IMR-90 (cell line): ENCODE measurements around the gene ANKRD9. TPM values are rescaled to one million over a fixed set of nuclear protein-coding genes. Genes with fewer than 3 reads are reported as not detected.

ENCODE experiments used
- ATAC-seq: fragments of 200-7000 bp; cut with Tn5 transposase; 2 replicates; pipeline ENCODE4 v1.9.1; 2020; ENCODE audit warnings: low read depth, mild to moderate bottlenecking, moderate library complexity
- BruUV-seq: library from RNA; stranded (reverse); fragments of 400-500 nt; replicated peaks from 2 replicates; lab custom pipeline; 2021; lab: Mats Ljungman, UMichigan
- CTCF ChIA-PET: fragments of 300-600 bp; formaldehyde crosslinking; extraction: SDS; loops from one replicate; lab custom pipeline; 2021; ENCODE audit warnings: antibody characterized with exemption; lab: Yijun Ruan, JAX
- POLR2A ChIA-PET: fragments of 300-600 bp; sonication (Branson Sonifier 250); formaldehyde crosslinking; loops from one replicate; lab custom pipeline; 2022; ENCODE audit warnings: antibody characterized with exemption; ENCODE audit not compliant: unreplicated experiment; lab: Charles Lee
- DNase-seq: peaks from one replicate; pipeline ENCODE4 v3.0.0; 2013
- H2AFZ ChIP-seq: replicated peaks from 2 replicates; pipeline ENCODE3; 2013; ENCODE audit warnings: low read length, mild to moderate bottlenecking; ENCODE audit not compliant: poor library complexity
- H2AK5ac ChIP-seq: 2 replicates; pipeline ENCODE4 v1.6.1; 2013; ENCODE audit warnings: low read depth, low read length, inconsistent platforms
- H2AK9ac ChIP-seq: replicated peaks from 2 replicates; pipeline ENCODE3; 2013; ENCODE audit warnings: mild to moderate bottlenecking, low read depth, low read length, moderate library complexity; ENCODE audit not compliant: poor library complexity
- H2BK120ac ChIP-seq: 2 replicates; pipeline ENCODE4 v1.6.1; 2013; ENCODE audit warnings: low read depth, low read length, inconsistent platforms
- H2BK15ac ChIP-seq: 3 replicates; pipeline ENCODE4 v1.6.1; 2013; ENCODE audit warnings: low read depth, low read length, inconsistent platforms
- H2BK20ac ChIP-seq: 2 replicates; pipeline ENCODE4 v1.6.1; 2013; ENCODE audit warnings: low read depth, mild to moderate bottlenecking, inconsistent platforms, low read length, moderate library complexity
- H2BK5ac ChIP-seq: 2 replicates; pipeline ENCODE4 v1.6.1; 2013; ENCODE audit warnings: mild to moderate bottlenecking, low read depth, low read length, inconsistent platforms; ENCODE audit not compliant: poor library complexity, severe bottlenecking
- H3K14ac ChIP-seq: replicated peaks from 2 replicates; pipeline ENCODE4 v1.6.1; 2013; ENCODE audit warnings: low read depth, low read length, inconsistent platforms
- H3K18ac ChIP-seq: 2 replicates; pipeline ENCODE4 v1.6.1; 2013; ENCODE audit warnings: low read depth, low read length, control low read depth
- H3K23ac ChIP-seq: 2 replicates; pipeline ENCODE4 v1.6.1; 2013; ENCODE audit warnings: low read depth, low read length, inconsistent platforms
- H3K27ac ChIP-seq: 2 replicates; pipeline ENCODE4 v1.5.1; 2013; ENCODE audit warnings: mild to moderate bottlenecking, control low read depth, low read length; ENCODE audit not compliant: insufficient read depth
- H3K27me3 ChIP-seq: 2 replicates; pipeline ENCODE4 v1.6.1; 2013; ENCODE audit warnings: low read length; ENCODE audit not compliant: control insufficient read depth, insufficient read depth
- H3K36me3 ChIP-seq: 2 replicates; pipeline ENCODE4 v1.6.1; 2013; ENCODE audit warnings: low read length, mixed read lengths; ENCODE audit not compliant: control insufficient read depth, insufficient read depth
- H3K4ac ChIP-seq: 2 replicates; pipeline ENCODE4 v1.6.1; 2013; ENCODE audit warnings: low read depth, low read length, inconsistent platforms
- H3K4me1 ChIP-seq: 2 replicates; pipeline ENCODE4 v1.6.1; 2013; ENCODE audit warnings: low read length, mixed read lengths; ENCODE audit not compliant: control insufficient read depth, insufficient read depth
- H3K4me2 ChIP-seq: 2 replicates; pipeline ENCODE4 v1.6.1; 2013; ENCODE audit warnings: low read depth, mild to moderate bottlenecking, control low read depth, low read length, moderate library complexity
- H3K4me3 ChIP-seq: 2 replicates; pipeline ENCODE4 v1.5.1; 2013; ENCODE audit warnings: low read depth, mild to moderate bottlenecking, control low read depth, low read length, moderate library complexity; ENCODE audit not compliant: insufficient read depth
- H3K56ac ChIP-seq: 2 replicates; pipeline ENCODE4 v1.6.1; 2013; ENCODE audit warnings: low read length, inconsistent platforms; ENCODE audit not compliant: insufficient read depth; ENCODE audit errors: extremely low read depth
- H3K79me1 ChIP-seq, 2 experiments: 2 replicates each; pipeline ENCODE4 v1.6.1; 2013; ENCODE audit warnings: low read length in 2 of 2, inconsistent platforms in 1 of 2, low read depth in 1 of 2
- H3K9ac ChIP-seq: 2 replicates; pipeline ENCODE4 v1.6.1; 2013; ENCODE audit warnings: low read depth, low read length, control low read depth
- H3K9me1 ChIP-seq: 2 replicates; pipeline ENCODE4 v1.6.1; 2013; ENCODE audit warnings: low read length, inconsistent platforms; ENCODE audit not compliant: insufficient read depth
- H3K9me3 ChIP-seq: 2 replicates; pipeline ENCODE4 v1.6.1; 2013; ENCODE audit warnings: low read length; ENCODE audit not compliant: control insufficient read depth, insufficient read depth
- H4K20me1 ChIP-seq: 2 replicates; pipeline ENCODE4 v1.6.1; 2013; ENCODE audit warnings: low read length, inconsistent platforms; ENCODE audit not compliant: insufficient read depth
- H4K5ac ChIP-seq: 2 replicates; pipeline ENCODE4 v1.6.1; 2013; ENCODE audit warnings: mild to moderate bottlenecking, low read depth, low read length, control low read depth
- H4K8ac ChIP-seq, 2 experiments: 2 replicates each; pipeline ENCODE4 v1.6.1; 2013; ENCODE audit warnings: low read depth in 2 of 2, low read length in 2 of 2, control low read depth in 1 of 2, inconsistent platforms in 1 of 2
- H4K91ac ChIP-seq: 2 replicates; pipeline ENCODE4 v1.6.1; 2013; ENCODE audit warnings: low read depth, low read length, inconsistent platforms; ENCODE audit not compliant: insufficient read depth
- BHLHE40 ChIP-seq: fragments of 150-350 bp; IDR thresholded peaks from 2 replicates; pipeline ENCODE4 v1.6.1; 2016; ENCODE audit warnings: mild to moderate bottlenecking, low read depth, low read length
- CEBPB ChIP-seq: IDR thresholded peaks from 2 replicates; pipeline ENCODE4 v1.6.1; 2012; ENCODE audit warnings: low read depth, low read length, improper control_type of control experiment
- CHD1 ChIP-seq: IDR thresholded peaks from 2 replicates; pipeline ENCODE4 v1.6.1; 2012; ENCODE audit warnings: low read depth, low read length, improper control_type of control experiment
- CTCF ChIP-seq: conservative IDR thresholded peaks from 2 replicates; pipeline ENCODE4 v1.5.1; 2012; ENCODE audit warnings: mild to moderate bottlenecking, low read depth, low read length, improper control_type of control experiment
- ELK1 ChIP-seq: fragments of 150-350 bp; IDR thresholded peaks from 2 replicates; pipeline ENCODE4 v1.6.1; 2016; ENCODE audit warnings: low read depth, mild to moderate bottlenecking, low read length, moderate library complexity, borderline replicate concordance
- FOS ChIP-seq: fragments of 150-350 bp; IDR thresholded peaks from 2 replicates; pipeline ENCODE4 v1.6.1; 2016; ENCODE audit warnings: low read depth, low read length
- MAFK ChIP-seq: IDR thresholded peaks from 2 replicates; pipeline ENCODE4 v1.6.1; 2012; ENCODE audit warnings: low read depth, low read length, improper control_type of control experiment
- MAZ ChIP-seq: IDR thresholded peaks from 2 replicates; pipeline ENCODE4 v1.6.1; 2012; ENCODE audit warnings: low read depth, mild to moderate bottlenecking, low read length, improper control_type of control experiment, moderate library complexity, borderline replicate concordance
- MXI1 ChIP-seq: IDR thresholded peaks from 2 replicates; pipeline ENCODE4 v1.6.1; 2012; ENCODE audit warnings: low read depth, mild to moderate bottlenecking, low read length, moderate library complexity, borderline replicate concordance
- NFE2L2 ChIP-seq: fragments of 150-350 bp; IDR thresholded peaks from 2 replicates; pipeline ENCODE4 v1.6.1; 2016; ENCODE audit warnings: low read depth, mild to moderate bottlenecking, low read length
- POLR2A ChIP-seq: IDR thresholded peaks from 2 replicates; pipeline ENCODE4 v1.6.1; 2012; ENCODE audit warnings: mild to moderate bottlenecking, low read depth, low read length
- RAD21 ChIP-seq: IDR thresholded peaks from 2 replicates; pipeline ENCODE4 v1.6.1; 2012; ENCODE audit warnings: low read length, improper control_type of control experiment
- RCOR1 ChIP-seq: IDR thresholded peaks from 2 replicates; pipeline ENCODE4 v1.6.1; 2012; ENCODE audit warnings: mild to moderate bottlenecking, low read length, improper control_type of control experiment; ENCODE audit not compliant: insufficient replicate concordance
- RFX5 ChIP-seq: IDR thresholded peaks from 2 replicates; pipeline ENCODE4 v1.8.0; 2012; ENCODE audit warnings: low read depth, mild to moderate bottlenecking, low read length, moderate library complexity
- SMC3 ChIP-seq: fragments of 150-350 bp; IDR thresholded peaks from 2 replicates; pipeline ENCODE4 v1.6.1; 2016; ENCODE audit warnings: low read depth, mild to moderate bottlenecking, antibody characterized with exemption, low read length, moderate library complexity
- WGBS, 2 experiments: methylation state at CpG; one replicate each; pipeline versions ENCODE4 v1.1.5 to v1.1.7; 2013; ENCODE audit warnings: missing lambda C conversion rate in 2 of 2; ENCODE audit not compliant: insufficient read length in 1 of 2; ENCODE audit errors: extremely low coverage in 2 of 2; 5-methylcytosine and 5-hydroxymethylcytosine counted together
- dilution Hi-C: fragments of 300-500 bp; cut with HindIII; formaldehyde crosslinking; loops from one replicate; pipeline ENCODE4 v1.14.3; 2018; ENCODE audit warnings: low sequenced_read_pairs; ENCODE audit not compliant: unreplicated experiment
- in situ Hi-C: fragments of 300-500 bp; cut with MboI; formaldehyde crosslinking; loops from 3 replicates; pipeline ENCODE4 v1.14.3; 2019; ENCODE audit warnings: low sequenced_read_pairs, inconsistent platforms, mixed read lengths
- intact Hi-C: fragments of 100-400 bp; cut with micrococcal nuclease; formaldehyde crosslinking; loops from 2 replicates; pipeline ENCODE4 v1.10.0; 2022
- polyA plus RNA-seq, 3 experiments: library from polyadenylated mRNA; depleted of rRNA; stranded (reverse); fragments of >200 nt; gene quantifications; 2 replicates each; pipeline ENCODE4 v1.2.3, GENCODE V29; 2012; ENCODE audit warnings: low replicate concordance in 1 of 3
- total RNA-seq: library from RNA; depleted of rRNA; stranded (reverse); fragments of >200 nt; gene quantifications from 2 replicates; pipeline ENCODE4 v1.2.3, GENCODE V29; 2012
- TF ChIP-seq, protein P1 (sequence below): fragments of 150-350 bp; IDR thresholded peaks from 2 replicates; pipeline ENCODE4 v1.6.1; 2017; ENCODE audit warnings: mild to moderate bottlenecking, antibody characterized with exemption, low read length, low read depth

ANKRD9 gene
- total and polyA plus RNA-seq, 2 of the 4 experiments (the other 2 are of a cell fraction), result 3.9 to 15.7 TPM

DNA sequence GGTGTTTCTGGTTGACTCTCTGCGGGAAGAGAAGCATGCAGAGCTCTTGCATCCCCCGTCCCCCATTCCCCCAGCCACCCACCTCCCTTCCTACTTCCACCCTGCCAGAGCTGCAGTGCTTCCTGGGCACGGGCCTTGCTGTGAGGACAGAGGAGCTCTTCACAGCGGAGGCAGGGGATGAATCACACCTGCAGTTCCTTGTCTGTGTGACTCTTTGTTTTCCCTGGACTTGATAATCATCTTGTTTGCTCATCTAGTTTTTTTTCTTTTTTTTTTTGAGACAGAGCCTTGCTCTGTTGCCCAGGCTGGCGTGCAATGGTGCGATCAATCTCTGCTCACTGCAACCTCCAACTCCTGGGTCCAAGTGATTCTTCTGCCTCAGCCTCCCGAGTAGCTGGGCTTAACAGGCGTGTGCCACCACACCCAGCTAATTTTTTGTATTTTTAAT, 27.8 kb downstream of the ANKRD9 start:
- ChIA-PET CTCF (no interaction called here), POLR2A (no interaction called here)
- Histone ChIP-seq H2AK5ac (no peak overlapping the region), H3K36me3 (peaks cover 1% of the 10 kb centered on the region; the same call in 1 of the 2 replicates), H3K14ac (no peak overlapping the region), H3K4ac (no peak overlapping the region), H4K20me1 (no peaks in the 10 kb centered on the region; the same call in 1 of the 2 replicates), H2BK15ac (no peak overlapping the region), H3K4me2 (no peak overlapping the region), H2BK5ac (no peak overlapping the region), H3K56ac (no peak overlapping the region), H4K91ac (no peak overlapping the region), H3K9ac (no peak overlapping the region), H4K5ac (no peak overlapping the region), H2BK120ac (no peak overlapping the region), H3K23ac (no peak overlapping the region), H2AK9ac (no peak overlapping the region), H3K9me1 (peaks cover 4% of the 10 kb centered on the region; the same call in 1 of the 2 replicates), H3K27me3 (no peaks in the 10 kb centered on the region), H2AFZ (no peak overlapping the region), H4K8ac (no peak overlapping the region), H3K4me1 (peaks cover 2% of the 10 kb centered on the region; the same call in 1 of the 2 replicates), H3K18ac (no peak overlapping the region), H2BK20ac (no peak overlapping the region), H3K9me3 (no peaks in the 10 kb centered on the region), H3K27ac (no peak overlapping the region), H3K4me3 (no peak overlapping the region), H3K79me1 (peaks cover 0 to 14% of the 10 kb centered on the region in 2 experiments; a peak in 1 of 4 replicates)
- in situ Hi-C loops, result no loop called here
- dilution Hi-C loops, result no loop called here
- DNase-seq (peak; percentile 45), ATAC-seq (no peak; the same call in 1 of the 2 replicates)
- no TSS peak for BruUV-seq
- WGBS, 2 experiments, result 100% methylated on average over 1 of the region's 8 CpGs; no CpG with 5 or more reads in 1 of the 2 experiments
- intact Hi-C loops, result no loop called here
- no peak for TF ChIP-seq MAFK
- no peak for TF ChIP-seq RAD21
- no peak for TF ChIP-seq RFX5
- TF ChIP-seq CTCF, result no peak
- no peak for TF ChIP-seq FOS
- no peak for TF ChIP-seq SMC3
- no peak for TF ChIP-seq MAZ
- TF ChIP-seq ELK1, result no peak
- TF ChIP-seq RCOR1, result no peak
- TF ChIP-seq BHLHE40, result no peak
- TF ChIP-seq, protein P1, sequence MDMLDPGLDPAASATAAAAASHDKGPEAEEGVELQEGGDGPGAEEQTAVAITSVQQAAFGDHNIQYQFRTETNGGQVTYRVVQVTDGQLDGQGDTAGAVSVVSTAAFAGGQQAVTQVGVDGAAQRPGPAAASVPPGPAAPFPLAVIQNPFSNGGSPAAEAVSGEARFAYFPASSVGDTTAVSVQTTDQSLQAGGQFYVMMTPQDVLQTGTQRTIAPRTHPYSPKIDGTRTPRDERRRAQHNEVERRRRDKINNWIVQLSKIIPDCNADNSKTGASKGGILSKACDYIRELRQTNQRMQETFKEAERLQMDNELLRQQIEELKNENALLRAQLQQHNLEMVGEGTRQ, result no peak
- no peak for TF ChIP-seq CHD1
- no peak for TF ChIP-seq CEBPB
- no peak for TF ChIP-seq NFE2L2
- no peak for TF ChIP-seq MXI1
- TF ChIP-seq POLR2A, result no peak
